Measurements from ENCODE around the gene URB1.

Gene URB1

GRCh38 chr21:32348604-32349332, 44.0 kb downstream of the URB1 start:
- DNase-seq (ENCODE audit: low read depth in 2 of 2, low spot score in 1 of 2), result no peak

DNA sequence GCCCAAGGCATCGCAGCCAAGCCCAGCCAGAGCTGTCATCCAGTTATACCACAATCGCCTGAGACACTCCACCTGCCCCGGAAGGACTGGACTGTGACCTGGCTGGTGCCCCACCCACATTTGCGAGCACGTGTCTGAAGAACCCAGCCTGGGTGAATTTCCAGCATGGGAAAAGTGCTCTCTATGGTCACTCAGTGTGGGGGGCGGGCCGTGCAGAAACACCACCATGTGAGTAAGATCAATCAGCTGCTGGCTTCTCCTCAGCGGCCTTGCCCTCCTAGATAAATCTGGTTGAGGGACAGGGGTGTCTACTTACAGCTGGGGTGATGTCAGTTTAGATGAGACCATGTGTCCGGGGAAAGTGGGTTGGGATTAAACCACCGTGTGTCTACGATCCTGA, 44.8 kb downstream of the URB1 start:
- no peak for DNase-seq (ENCODE audit: low read depth in 2 of 2, low spot score in 1 of 2)

DNA sequence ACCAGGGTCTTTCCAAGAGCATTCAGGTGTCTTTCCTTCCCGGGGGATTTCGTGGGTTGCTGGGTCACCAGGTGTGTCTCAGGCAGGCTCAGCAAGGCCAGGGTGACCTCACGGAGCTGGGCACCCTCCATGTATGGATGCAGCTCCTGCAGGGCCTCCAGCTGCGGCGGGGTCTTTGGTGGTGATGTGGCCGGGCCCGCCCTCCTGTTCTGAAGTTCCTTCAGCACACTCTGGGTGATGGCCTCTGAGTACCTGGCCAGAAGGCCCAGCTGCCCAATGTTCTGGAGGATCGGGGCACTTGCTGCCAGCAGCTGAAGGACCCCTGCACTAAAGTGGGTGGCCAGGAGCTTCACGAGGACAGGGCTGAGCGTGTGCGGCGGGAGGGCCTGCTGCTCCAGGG, 45.5 kb downstream of the URB1 start:
- DNase-seq (ENCODE audit: low read depth in 2 of 2, low spot score in 1 of 2), result no peak

- DNase-seq (ENCODE audit: low read depth in 2 of 2, low spot score in 1 of 2), result no peak
Observed at GRCh38 chr21:32346951-32347350, 45.9 kb downstream of the URB1 start.

DNA sequence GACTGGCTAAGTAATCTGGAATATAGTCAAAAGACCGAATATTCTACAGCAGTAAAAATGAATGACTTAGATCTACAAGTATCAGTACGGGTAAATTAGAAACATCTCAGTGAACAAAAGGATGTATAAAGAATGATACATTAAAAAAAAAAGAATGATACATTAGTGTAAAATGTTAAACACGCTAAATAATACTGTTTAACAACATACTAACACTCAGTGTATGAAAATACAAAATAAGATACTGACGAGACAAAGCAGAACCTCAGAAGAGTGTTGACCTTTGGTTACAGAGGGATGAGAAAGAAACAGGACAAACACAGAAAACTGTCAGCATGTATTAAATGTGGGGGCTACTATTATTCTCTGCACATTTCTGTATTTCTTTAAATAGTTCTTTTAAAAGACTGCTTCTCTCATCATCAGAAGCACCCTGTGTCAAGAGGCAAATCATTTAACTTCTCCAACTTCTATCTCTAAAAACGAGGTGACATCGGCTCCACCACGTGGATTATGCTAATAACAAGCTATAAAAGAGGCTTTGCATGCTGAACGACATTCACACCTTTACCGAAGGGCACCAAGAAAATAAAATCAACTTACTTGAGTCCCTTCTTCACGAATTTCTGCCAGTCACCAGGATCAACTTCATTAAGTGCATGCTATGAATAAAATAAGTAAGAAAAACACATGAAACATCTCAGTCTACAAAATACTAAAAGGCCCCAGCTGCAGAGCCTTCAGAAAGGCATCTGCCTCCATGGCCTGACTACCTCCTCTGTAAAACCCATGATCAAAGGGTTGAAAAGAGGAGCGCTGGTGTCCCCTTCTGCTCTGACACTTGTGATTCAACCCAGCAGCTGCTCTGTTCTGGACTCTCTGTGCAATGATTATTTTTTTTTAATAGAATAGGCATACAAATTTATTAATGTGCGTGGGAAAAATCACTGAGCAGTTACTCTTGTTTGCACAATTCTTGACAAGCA, 51.7 kb downstream of the URB1 start:
- DNase-seq (ENCODE audit: low read depth in 2 of 2, low spot score in 1 of 2), result no peak

GRCh38 chr21:32338209-32338921, 54.4 kb downstream of the URB1 start:
- DNase-seq (ENCODE audit: low read depth in 2 of 2, low spot score in 1 of 2), result no peak

DNA sequence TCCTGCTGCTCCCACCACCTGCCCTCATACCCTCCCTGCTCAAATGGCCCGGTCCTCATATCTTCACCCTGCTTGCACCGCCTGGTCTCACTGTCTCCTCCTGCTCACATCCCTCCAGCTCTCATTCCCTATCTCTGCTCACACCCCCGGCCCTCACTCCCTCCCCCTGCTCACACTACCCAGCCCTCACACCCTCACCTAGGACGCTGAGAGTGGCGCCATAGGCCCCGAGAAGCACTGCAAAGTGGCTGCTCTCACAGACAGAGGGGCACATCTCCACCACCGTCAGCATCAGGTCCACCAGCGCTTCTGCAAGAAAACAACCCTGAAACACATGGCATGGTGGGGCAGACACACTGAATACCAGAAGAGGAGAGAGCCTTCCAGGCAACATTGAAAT, 55.6 kb downstream of the URB1 start:
- DNase-seq (ENCODE audit: low read depth in 2 of 2, low spot score in 1 of 2), result no peak

DNA sequence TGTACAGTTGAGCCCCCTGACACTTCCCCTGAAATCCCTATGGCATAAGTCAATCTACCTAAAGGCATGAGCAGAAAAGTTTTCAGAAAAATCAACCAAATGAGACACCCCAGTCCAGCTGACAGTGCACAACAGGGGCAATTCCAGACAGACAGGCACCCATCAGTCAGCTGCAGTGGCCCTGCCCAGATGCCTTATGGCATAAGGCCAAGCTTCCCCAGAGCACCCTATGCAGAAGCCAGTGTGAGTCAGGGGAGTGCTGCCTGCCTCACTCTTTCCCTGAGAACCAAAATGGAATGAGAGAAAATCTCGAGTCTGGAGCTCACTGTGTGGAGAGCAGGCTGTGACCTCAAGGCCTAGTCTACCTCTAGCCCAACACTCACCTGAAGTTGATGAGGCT, 56.1 kb downstream of the URB1 start:
- no peak for DNase-seq (ENCODE audit: low read depth in 2 of 2, low spot score in 1 of 2)

DNA sequence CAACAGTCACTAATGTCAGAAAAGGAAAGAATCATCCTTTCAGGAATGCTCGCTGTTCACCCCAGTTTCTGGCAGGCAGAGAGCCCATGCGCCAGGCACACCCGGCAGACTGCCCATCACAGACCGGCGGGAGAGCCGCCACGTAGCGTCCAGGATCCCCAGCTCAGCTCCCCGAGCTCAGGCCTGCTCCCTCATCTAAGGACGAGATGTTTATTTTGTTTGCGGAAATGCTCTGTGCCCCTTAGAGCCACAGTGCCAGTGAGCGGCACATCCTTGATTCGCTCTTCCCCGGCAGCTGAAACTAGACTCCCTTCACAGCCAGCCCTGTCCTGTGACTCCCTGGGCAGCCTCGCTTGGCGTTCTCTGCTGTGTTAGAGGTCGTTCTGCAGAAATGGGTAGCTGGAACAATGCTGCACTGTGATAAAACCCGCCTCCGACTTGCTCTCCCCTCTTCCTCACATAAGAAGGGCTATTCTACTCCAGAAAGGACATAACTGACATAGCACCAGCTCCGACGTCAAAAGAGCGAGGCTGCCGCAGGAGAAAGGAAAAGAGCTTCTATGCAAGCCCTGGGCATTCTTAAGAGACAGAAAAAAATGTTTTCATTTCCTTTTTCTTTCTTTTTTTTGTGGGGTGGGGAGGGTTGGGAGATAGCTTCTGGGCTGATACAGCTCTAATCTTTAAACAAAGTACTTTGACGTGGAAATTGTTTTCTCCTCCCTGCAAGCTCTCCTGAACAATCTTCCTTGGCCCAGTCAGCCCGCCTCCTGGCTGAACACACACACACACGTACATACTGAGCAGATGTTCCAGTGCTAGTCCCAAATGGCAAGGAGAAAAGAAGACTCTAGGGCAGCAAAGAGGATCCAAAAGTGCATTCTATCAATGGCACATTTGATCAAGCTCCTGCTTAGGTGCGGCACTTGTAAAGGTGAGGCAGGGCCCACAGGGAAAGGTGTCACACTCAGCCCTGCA, 56.9 kb downstream of the URB1 start:
- no peak for DNase-seq (ENCODE audit: low read depth in 2 of 2, low spot score in 1 of 2)

- DNase-seq (ENCODE audit: low read depth in 2 of 2, low spot score in 1 of 2), result no peak
Observed at GRCh38 chr21:32334980-32335531, 57.8 kb downstream of the URB1 start.

DNA sequence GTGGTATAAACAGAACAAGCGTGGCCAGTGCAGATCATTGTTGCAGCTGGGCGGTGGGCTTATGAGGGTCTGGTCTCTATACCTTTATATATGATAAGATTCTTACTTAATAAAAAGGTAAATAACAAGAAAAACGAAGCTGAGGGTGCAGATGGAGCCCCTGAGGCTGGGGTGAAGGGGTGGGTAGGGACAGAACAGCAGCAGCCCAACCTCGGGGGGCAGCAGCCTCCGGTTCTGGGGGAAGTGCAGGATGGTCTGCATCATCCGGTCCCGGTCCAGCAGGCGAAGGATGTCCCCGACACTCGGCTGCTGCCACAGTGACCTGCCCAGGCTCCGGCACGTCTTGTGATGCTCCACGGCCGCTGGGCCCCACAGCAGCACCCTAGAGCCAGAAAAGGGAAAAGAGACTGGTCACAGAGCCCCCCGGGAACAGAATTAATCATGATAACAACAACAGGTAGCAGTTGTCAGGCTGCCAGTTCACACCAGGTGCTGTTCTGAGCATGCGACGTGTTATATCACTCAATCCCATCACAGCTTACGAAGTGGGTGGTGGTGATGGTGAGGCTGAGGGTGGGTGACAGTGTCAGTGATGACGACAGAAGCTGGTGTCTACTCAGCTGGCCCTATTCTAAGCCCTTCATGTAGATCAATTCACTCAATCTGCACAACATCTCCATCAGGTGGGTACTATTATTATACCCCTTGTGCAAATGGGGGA, 58.7 kb downstream of the URB1 start:
- DNase-seq (ENCODE audit: low read depth in 2 of 2, low spot score in 1 of 2), result no peak

DNA sequence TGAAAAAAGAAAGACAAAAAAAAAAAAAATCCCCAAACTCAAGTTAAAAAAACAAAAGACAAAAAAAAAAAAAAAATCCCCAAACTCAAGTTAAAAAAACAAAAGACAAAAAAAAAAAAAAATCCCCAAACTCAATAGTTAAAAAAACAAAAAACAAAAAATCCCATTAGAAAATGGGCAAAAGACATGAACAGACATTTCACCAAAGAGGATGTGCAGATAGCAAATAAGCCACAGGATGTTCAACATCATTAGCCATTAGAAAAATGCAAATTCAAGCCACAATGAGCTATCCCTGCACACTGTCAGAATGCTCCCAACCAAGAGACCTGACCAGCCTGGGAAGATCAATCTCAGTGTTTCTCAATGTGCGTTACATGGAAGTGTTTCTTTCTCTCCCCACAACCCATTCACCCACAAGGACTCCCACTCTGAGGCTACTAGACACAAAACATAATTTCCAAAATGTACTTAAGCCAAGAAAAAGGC, 60.3 kb downstream of the URB1 start:
- DNase-seq (ENCODE audit: low read depth in 2 of 2, low spot score in 1 of 2), result no peak

GRCh38 chr21:32331444-32332305, 61.1 kb downstream of the URB1 start:
- DNase-seq (ENCODE audit: low read depth in 2 of 2, low spot score in 1 of 2), result no peak

- no peak for DNase-seq (ENCODE audit: low read depth in 2 of 2, low spot score in 1 of 2)
Observed at GRCh38 chr21:32330784-32331311, 62.0 kb downstream of the URB1 start.

- no peak for DNase-seq (ENCODE audit: low read depth in 2 of 2, low spot score in 1 of 2)
Observed at GRCh38 chr21:32329776-32330175, 63.0 kb downstream of the URB1 start.

DNA sequence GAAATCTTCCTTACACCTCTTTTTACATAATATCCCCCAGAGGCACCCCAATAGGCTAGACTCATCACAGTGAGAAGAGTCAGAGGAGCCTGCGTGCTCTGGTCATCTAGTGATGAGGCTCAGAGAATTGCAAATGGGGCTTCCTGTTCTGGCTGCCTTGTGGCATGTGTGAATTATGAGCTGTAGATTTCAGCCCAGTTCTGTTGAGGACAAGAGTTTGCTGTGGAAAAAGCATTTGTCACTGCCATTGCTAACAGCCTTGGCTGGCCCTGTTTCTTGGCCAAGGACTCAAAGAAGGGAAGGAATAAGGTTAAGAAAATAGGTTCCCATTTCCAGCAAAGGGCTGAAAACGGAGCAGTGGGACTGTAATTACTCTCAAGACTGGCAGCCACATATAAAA, 63.5 kb downstream of the URB1 start:
- no peak for DNase-seq (ENCODE audit: low read depth in 2 of 2, low spot score in 1 of 2)

- no peak for DNase-seq (ENCODE audit: low read depth in 2 of 2, low spot score in 1 of 2)
Observed at GRCh38 chr21:32328595-32328994, 64.2 kb downstream of the URB1 start.

DNA sequence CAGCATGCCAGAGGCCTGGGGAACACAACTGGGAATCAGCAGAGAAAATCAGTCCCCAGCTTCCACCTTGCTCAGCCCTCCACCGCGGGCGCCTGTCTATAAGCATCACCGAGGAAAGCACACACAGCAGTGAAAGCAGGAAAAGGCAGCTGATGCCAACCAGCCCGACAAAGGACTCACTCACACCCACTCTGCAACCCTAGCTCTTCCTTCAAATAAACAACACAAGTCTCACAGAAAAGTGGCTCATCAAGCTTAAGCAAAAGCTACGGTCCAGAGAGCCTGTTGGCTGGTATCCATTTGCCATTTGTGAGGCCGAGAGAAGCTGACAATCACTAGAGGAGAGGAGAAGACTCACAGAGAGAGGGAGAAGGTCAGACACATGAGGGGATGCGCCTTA, 67.1 kb downstream of the URB1 start:
- no peak for DNase-seq (ENCODE audit: low read depth in 2 of 2, low spot score in 1 of 2)

Data from stimulated activated CD8-positive, alpha-beta memory T cell treated with anti-CD3 and anti-CD28 coated beads, Interleukin-4, amount 100 ng/mL, for 4 hours (primary cell).